ENCODE data around the gene TGFB2.
A peak's percentile ranks its signal among the peaks of the same experiment; 100 is the strongest.

Gene TGFB2

DNA sequence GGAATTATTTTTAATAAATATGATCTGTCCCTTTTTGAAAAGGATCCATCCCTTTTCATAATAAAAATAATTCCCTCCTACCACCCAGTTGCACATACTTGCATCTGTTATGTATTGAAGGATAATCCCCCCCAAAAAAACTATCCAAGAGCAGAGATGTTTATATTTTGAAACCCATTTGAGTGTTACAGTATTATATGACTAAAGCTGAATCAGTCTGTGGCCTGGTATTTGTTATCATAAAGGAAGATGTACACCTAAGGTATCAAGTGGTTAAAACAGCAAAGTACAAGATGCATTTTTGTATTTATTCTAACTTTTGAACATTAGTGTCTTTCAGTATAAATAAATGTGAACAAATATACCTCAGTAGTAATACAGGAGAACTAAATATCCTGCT is 12.7 kb upstream of the TGFB2 start:
- no peak for DNase-seq

DNA sequence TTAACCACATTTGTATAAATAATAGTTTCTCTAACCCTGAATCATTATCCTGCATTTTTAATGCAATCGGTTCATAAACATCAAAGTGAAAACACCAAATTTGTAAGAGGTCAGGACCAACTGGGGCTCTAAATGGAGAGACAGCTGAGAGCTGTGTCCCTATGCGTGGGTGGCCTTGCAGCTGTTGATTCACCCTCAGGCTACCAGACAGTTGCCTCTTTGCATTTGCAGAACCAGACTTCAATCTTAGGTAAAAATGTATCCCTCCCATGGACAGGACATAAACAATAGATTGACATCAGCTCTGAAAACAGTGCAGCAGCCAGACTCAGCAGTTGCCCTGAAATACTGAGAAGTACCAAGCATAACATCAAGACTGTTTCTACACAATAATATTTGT is 8.8 kb upstream of the TGFB2 start:
- no peak for DNase-seq

DNA sequence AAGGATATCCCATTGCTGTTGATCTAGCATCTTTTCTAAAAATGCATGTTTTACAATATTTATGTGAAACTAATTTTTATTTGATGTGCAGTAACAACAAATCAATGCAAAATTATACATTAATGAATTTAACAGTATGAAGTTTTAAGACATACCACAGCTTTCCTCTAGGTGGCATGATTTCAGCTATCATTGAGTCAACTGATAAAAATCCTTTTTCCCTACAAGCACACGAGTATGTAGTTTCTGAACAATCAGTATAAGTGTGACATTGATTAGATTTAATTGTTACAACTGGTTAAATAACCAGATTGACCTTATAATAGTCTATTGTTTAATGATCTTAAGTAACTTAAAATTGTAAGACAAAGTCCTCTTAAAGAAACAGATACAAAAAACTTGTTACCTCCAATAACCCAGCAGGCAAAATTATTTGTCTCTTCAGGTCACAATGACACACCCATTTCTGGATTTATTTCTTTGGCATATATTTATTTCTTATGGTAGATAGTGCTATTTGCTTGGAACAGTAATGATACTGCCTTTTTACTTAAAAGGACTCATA is 5.8 kb upstream of the TGFB2 start:
- DNase-seq, result no peak

DNA sequence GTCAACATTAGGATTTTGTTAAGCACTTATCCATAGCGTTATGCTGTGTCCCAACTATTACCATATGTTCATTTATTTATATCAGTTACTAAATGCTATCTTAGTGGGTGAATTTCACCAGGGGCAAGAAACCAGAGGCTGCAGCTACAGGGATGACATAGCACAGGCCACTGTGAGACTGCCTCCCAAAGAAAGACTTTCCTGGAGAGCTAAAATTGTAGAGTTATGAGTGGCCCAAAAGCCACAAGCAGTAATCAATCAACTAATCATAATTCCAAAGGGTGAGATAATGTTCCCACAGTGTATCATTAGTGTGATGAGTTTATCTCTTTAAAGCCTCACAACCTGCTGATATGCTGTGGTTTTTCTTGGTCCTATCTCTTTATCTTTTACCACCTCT is 3.8 kb upstream of the TGFB2 start:
- DNase-seq, result no peak

DNA sequence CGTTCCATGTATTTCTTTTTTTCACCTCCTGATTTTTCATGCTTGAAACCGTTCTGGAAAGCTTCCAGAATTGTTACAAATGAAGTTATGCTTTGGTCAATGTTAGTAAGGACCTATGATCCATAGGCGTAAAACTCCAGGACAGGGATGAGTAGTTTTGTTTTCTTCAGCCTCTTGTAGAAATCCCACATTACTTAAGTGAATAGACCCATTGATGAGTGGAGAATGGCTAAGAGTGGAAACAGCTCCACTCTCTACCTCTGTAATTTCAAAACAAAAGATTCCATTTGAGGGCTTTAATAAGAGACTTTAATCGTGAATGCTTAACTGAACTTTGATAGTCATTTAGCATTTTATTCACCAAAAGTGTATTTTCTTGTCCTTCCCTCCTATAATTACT is 3.0 kb upstream of the TGFB2 start:
- DNase-seq, result no peak

DNA sequence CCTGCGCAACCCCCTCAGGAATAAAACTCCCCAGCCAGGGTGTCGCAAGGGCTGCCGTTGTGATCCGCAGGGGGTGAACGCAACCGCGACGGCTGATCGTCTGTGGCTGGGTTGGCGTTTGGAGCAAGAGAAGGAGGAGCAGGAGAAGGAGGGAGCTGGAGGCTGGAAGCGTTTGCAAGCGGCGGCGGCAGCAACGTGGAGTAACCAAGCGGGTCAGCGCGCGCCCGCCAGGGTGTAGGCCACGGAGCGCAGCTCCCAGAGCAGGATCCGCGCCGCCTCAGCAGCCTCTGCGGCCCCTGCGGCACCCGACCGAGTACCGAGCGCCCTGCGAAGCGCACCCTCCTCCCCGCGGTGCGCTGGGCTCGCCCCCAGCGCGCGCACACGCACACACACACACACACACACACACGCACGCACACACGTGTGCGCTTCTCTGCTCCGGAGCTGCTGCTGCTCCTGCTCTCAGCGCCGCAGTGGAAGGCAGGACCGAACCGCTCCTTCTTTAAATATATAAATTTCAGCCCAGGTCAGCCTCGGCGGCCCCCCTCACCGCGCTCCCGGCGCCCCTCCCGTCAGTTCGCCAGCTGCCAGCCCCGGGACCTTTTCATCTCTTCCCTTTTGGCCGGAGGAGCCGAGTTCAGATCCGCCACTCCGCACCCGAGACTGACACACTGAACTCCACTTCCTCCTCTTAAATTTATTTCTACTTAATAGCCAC is 696 bp downstream of the TGFB2 start:
- peak in 27 of 56 donors; percentile 14 to 74 (median 44) for DNase-seq

DNA sequence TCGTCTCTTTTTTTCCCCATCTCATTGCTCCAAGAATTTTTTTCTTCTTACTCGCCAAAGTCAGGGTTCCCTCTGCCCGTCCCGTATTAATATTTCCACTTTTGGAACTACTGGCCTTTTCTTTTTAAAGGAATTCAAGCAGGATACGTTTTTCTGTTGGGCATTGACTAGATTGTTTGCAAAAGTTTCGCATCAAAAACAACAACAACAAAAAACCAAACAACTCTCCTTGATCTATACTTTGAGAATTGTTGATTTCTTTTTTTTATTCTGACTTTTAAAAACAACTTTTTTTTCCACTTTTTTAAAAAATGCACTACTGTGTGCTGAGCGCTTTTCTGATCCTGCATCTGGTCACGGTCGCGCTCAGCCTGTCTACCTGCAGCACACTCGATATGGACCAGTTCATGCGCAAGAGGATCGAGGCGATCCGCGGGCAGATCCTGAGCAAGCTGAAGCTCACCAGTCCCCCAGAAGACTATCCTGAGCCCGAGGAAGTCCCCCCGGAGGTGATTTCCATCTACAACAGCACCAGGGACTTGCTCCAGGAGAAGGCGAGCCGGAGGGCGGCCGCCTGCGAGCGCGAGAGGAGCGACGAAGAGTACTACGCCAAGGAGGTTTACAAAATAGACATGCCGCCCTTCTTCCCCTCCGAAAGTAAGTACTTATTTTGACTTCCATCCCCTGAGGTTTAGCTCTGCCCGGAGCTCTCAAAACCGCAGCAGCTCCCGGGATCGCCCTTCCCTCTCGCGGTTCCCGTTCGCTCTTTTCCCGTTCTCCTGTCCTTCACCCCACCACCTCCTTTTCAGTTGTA is 1.5 kb downstream of the TGFB2 start:
- DNase-seq, result peak in 12 of 56 donors; percentile 13 to 49 (median 24)

DNA sequence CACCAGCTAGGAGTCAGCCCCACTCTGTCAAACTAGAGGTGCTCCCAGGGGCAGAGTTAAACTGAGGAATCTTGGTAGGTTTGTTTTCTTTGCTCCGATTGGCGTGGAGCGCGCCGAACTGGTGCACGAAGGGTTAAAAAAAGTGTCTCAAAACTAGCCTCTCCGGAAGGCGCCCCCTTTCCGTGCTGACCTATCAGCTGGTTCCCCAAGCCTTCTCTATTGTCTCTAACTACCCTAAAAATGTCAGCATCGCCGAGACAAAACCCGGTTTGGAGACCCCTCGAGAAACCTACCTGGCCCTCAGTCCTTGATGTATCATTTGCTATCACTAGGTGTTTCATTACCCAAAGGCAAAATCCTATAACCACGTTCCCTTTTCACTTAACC is 2.2 kb downstream of the TGFB2 start:
- peak in 14 of 56 donors; percentile 8 to 40 (median 19) for DNase-seq

DNA sequence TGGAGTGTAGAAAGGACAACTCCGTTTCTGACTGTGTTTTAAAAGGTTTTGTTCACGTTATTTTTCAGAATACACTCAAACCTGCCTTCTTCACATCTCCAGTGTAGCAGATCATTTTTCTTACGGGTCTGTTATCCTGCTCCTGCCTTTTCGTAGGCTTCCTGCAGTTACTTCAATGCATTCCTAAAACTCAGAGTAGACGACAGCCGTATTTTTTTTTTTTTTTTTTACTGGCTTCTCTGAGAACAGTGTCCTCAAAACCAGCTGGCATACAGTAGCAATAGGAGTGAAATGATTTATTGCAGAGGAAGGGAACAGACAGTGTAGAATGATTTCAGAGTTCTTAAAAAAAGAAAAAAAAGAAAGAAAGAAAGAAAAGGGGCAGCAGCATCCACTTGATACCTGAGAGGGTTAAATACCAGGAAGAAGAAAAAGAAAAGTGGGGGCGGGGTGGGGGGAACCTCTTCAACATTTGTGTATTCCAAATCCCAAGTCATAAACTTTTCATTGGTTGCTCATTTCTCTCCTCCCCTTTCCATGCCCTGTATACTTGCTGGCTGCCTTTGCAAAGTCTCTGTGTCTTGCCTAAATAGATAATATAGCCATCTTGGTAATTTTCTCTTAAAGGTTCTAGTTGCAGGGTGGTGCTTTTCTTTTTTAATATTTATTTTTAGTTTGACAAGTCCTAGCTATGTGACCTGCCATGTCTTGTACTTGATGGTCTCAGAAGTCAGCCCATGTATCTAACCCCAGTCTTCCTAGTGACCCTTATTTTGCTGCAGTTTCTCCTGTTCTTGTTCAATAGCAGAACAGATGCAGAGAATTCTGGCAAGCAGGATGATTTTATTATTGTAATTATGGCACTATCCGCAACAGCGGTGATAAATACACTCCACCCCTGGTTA is 2.8 kb downstream of the TGFB2 start:
- DNase-seq, result peak in 2 of 56 donors; percentile 12 to 62

DNA sequence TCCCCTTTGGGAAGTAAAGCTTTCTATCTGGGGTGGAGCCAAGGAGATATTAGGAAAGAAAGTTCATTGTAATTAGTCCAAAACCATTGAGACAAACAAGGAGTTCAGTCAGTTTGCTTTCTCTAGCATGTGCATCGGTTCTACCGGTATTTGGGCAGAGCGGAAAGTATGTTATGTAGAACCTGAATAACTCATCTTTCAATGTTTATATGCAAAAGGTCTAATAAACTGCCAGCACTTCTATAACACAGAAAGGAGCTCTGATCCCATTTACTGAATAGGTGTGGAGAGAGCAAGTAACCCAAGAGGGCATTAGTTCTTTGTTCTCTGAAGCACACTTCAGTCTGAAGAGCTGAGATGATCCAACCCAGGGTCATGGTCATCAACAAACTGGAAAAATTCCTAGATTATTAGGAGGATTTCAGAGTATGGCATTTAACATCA is 3.5 kb downstream of the TGFB2 start:
- DNase-seq, result peak in 1 of 56 donors; percentile 62

DNA sequence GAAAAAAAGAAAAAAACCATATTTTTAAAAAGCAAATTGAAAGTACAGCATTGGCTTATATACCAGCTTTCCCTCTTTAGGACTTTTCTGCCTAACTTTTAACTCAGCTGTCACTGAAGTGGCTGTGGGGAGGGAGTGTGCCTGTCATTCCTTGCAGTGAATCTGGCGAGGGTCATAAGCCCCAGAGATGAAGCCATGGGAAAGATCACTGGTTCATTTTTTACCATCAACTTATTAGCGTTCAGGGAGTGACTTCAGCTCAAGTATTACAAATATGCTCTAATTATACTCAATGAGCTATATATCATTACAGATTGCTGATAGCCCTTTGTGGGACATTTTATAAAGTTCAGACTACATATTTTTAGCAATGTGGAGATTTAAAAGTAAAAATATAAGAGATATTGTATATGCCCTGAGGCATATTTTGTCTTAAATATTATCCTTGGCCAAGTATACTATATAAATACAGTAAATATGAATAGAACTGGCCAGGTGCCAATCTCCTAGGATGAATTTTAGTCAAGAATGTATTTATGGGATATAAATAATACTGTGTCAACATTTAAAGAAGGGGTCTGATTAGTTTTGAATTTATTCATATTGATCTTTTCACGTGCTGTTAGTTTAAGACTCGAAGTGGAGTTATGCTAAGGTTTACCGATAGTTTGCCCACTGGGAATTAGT is 4.4 kb downstream of the TGFB2 start:
- no peak for DNase-seq

DNA sequence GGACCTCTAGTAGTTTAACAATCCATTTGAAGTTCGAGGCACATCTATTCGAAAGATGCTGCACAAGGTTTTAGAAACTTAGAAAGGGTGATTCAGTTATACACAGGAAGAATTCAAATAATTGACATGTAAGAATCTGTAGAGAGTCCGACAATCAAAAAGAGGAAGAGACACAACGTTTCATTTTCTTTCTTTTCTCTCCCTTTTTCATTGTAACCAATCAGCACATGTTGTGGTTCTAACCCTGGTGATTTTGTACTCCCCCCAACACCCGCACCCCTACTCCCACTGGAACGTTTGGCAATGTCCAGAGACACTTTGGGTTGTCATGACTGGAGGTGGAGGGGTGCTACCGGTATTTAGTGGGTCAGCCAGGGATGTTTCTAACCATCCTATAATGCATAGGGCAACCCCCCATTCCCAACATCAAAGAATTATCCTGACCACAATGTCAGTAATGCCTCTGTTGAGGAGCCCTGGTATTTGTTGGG is 4.9 kb downstream of the TGFB2 start:
- no peak for DNase-seq

DNA sequence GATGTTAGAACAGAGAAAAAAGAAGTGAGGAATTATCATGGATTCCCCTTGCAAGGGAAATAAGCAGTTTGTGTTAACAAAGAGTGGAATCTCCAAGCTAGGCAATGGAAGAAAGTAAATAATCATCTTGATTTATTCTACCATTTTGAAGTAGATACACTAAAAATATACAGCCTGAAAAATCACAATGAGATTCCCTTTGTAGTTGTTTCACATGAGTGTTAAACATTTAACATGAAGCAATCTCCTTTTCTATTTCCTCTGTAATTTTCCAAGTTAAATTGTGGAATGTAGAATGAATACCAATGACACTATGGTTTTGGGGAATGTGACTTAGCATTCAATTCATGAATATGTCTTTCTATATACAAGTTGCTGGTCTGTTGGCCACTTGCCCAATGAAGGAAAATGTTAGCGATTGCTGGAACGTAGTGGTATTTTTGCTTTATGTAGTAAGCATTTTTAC is 5.7 kb downstream of the TGFB2 start:
- peak in 1 of 56 donors; percentile 23 for DNase-seq

DNA sequence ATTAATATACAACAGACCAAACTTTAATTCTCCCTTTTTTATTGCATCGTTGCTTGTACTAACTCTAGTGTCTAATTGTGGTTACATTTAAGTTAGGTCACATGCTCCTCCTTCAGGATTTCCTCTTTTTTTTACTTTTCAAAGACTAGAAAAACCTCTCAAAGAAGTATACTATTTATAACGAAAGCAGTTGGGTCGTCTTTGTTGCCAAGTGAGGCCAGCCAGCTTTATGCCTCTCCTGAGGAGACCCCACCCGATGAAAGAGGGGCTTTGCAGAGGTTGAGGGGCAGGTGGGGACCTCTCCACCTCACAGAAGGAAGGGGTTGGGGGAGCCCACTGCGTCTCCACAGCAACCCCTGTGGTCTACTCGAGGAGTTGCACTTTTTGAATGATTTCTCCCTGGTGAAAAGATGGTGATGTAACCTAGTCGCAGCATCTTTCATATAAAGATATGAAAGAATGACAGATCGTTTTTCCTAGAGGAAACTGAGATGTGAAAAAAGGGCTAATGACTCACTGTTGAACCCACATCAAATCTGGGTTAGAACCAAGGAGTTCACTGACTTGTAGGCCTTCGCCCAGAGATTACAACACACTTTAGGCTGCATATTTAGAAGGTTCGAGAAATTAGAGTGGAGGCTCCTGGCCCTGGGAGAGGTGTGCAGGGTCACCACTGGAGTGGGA is 6.4 kb downstream of the TGFB2 start:
- DNase-seq, result peak in 3 of 56 donors; percentile 13 to 28 (median 14)

DNA sequence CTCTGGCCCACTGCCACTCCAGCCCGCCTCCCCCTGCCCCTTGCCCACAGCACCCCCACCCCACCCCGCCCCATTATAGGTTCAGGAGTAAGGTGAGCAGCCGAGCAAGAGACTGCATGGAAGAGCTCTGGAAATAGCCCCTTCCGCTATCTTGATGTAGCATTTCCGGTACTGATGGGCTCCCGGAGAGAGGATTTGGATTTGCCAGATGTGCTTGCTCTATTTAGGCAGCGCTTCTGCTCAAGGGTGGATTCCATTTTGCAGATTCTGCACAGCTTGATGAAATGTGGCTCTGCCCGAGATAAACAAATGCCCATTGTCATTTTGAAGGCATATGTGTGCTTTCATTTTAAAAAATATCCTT is 6.9 kb downstream of the TGFB2 start:
- no peak for DNase-seq

DNA sequence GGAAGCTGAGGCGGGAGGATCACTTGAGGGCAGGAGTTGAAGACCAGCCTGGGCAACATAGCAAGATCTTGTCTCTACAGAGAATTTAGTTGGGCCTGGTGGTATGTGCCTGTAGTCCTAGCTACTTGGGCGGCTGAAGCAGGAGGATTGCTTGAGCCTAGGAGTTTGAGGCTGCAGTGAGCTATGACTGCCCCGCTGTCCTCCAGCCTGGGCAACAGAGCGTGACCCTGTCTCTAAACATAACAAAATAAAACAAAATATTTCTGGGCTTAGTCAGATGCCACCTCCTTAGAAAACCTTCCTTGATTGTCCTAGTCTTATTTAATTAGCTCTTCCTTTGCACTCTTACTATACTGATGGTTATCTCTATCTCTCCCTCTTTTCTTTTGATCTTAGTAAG is 8.5 kb downstream of the TGFB2 start:
- no peak for DNase-seq

DNA sequence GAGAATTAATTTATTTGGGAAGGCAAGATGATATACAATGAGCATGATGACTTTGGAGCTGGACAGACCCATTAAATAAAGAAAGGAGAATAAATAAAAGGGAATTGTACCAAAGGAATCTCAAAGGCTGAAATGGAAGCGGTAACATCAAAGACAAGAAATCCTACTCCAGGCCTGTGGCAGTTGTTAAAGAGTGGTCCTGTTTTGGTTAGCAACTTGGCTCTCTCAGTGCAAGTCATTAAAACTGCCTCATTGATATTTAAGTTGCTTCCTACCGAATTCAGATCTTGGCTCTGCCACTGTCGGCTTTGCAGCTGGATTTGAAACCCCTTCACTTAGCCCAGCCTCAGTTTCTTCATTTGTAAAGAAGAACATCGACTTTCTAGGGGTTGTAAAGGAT is 10.1 kb downstream of the TGFB2 start:
- no peak for DNase-seq

DNA sequence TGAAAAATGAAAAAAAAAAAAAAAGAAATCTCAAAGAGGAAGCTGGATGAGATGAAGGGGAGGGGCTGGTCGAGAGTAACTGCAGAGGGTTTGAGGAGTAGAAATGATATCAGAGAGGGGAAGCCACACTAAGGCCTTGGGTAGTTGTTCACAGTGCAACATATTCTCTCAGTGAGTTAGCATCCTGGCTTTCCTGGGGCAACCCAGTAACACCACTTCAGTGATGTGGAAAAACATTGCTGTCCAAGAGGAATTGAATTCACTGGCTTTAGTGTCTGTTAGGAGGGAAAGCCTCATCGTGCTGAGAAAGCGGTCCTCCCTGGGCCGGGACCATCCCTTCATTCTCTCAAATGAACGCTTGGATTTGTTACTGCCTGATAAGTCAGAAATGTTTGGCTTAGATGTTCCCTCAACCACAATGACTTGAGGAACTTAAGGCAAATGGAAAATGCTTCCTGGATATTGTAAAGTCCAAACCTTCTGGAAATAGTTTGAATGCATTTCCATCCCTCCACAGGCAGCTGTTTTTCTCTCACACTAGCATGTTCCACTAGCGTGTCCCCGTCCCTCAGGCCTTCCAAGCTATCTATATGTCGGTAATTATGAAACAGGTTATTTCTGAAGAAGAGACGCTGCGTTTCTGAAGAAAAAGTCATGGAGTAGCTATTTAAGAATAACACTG is 12.2 kb downstream of the TGFB2 start:
- no peak for DNase-seq

DNA sequence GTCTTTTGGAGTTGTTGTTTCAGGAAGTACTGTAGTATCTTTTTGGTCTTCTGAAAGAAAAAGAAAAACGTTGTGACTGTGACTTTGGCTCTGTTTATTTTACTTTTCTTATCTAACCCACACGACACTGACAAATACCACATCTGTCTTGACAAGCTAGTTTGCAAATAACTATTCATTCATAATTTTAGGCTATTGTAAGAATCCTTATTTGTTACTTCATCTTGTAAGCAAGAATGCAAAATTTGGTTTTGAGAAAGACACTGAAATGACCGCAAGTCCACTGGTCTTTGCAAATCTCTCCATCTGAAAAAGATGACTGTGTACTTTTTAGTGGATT is 12.7 kb downstream of the TGFB2 start:
- no peak for DNase-seq
